Measurements from ENCODE around the gene RBMS3. TPM values are rescaled to one million over a fixed set of nuclear protein-coding genes. Genes with fewer than 3 reads are reported as not detected.

Gene RBMS3
- total RNA-seq, 1 experiment from 2014 or later, result 0.42 TPM

GRCh38 chr3:29302619-29303018 lies 21.7 kb downstream of the RBMS3 start:
- no peak overlapping the region for H3K27ac ChIP-seq (ENCODE audit: low read depth, low read length)
- no peaks in the 10 kb centered on the region for H3K79me2 ChIP-seq (ENCODE audit: insufficient read depth, low read length)

GRCh38 chr3:29307295-29307694 lies 26.4 kb downstream of the RBMS3 start:
- RAD21 ChIA-PET (ENCODE audit: low non-redundant PET in 1 of 2, low total read pairs in 2 of 2, uncharacterized antibody in 2 of 2, unreplicated experiment in 2 of 2), result no interaction called here
- no peaks in the 10 kb centered on the region for H3K9me3 ChIP-seq (ENCODE audit: control insufficient read depth in 1 of 2, insufficient read depth in 1 of 2, low read depth in 1 of 2, low read length in 2 of 2)
- H2AFZ ChIP-seq (ENCODE audit: low read depth, low read length, poor library complexity, severe bottlenecking), result no peak overlapping the region
- H3K27me3 ChIP-seq (ENCODE audit: insufficient read depth, low read length), result no peaks in the 10 kb centered on the region
- no peaks in the 10 kb centered on the region for H3K4me1 ChIP-seq (ENCODE audit: control insufficient read depth in 1 of 2, insufficient read depth in 2 of 2, low read length in 2 of 2)
- no peaks in the 10 kb centered on the region for H4K20me1 ChIP-seq (ENCODE audit: insufficient read depth)
- no peak for ATAC-seq
- H3K4me3 ChIP-seq (replicated peaks in 1 of 2; ENCODE audit: low read depth in 1 of 2, low read length in 2 of 2), result no peak overlapping the region
- no peaks in the 10 kb centered on the region for H3K36me3 ChIP-seq (ENCODE audit: control insufficient read depth in 1 of 2, insufficient read depth in 2 of 2, low read length in 2 of 2)
- POLR2A ChIA-PET, result no interaction called here
- no peaks in the 10 kb centered on the region for H3K9me2 ChIP-seq (ENCODE audit: insufficient read depth)
- H3K9ac ChIP-seq (ENCODE audit: low read length), result no peak overlapping the region
- CTCF ChIA-PET, result no interaction called here
- no peak for DNase-seq (ENCODE audit: low read depth, low spot score)
- H3K79me2 ChIP-seq (ENCODE audit: insufficient read depth, low read length), result no peaks in the 10 kb centered on the region
- BruUV-seq (replicated peaks), result no TSS peak
- H3K4me2 ChIP-seq (ENCODE audit: low read length), result no peak overlapping the region
- intact Hi-C loops (cut with micrococcal nuclease), result no loop called here
- no peak overlapping the region for H3K27ac ChIP-seq (ENCODE audit: low read depth, low read length)
- TF ChIP-seq CTCF (IDR thresholded peaks at IDR 0.05 in 2 of 3, conservative IDR thresholded peaks at IDR 0.05 in 1 of 3; ENCODE audit: borderline replicate concordance in 1 of 3, insufficient read depth in 1 of 3, low read depth in 2 of 3, low read length in 2 of 3) (no peak), REST (IDR thresholded peaks at IDR 0.05; ENCODE audit: low read depth) (no peak), CEBPB (IDR thresholded peaks at IDR 0.05; ENCODE audit: low read depth) (no peak), EGR1 (IDR thresholded peaks at IDR 0.05; ENCODE audit: low read depth) (no peak), SRF (IDR thresholded peaks at IDR 0.05; ENCODE audit: low read depth) (no peak), ZBTB33 (IDR thresholded peaks at IDR 0.05; ENCODE audit: extremely low read depth, insufficient replicate concordance, low read length) (no peak), POLR2A (IDR thresholded peaks at IDR 0.05; ENCODE audit: borderline replicate concordance, extremely low read depth, insufficient read depth, insufficient read length) (no peak), FOSL1 (IDR thresholded peaks at IDR 0.05; ENCODE audit: low read depth) (no peak), EZH2 (IDR thresholded peaks at IDR 0.05) (no peak), YY1 (IDR thresholded peaks at IDR 0.05; ENCODE audit: extremely low read depth, insufficient replicate concordance, low read depth, low read length) (no peak), POLR2AphosphoS5 (IDR thresholded peaks at IDR 0.05; ENCODE audit: low read depth, low read length) (no peak), SP1 (IDR thresholded peaks at IDR 0.05; ENCODE audit: low read depth) (no peak), ELF1 (IDR thresholded peaks at IDR 0.05; ENCODE audit: borderline replicate concordance, low read depth) (no peak)

More at GRCh38 chr3:29302619-29303018, 21.7 kb downstream of the RBMS3 start:
- H2AFZ ChIP-seq (ENCODE audit: low read depth, low read length, poor library complexity, severe bottlenecking), result no peak overlapping the region
- H3K36me3 ChIP-seq (ENCODE audit: control insufficient read depth in 1 of 2, insufficient read depth in 2 of 2, low read length in 2 of 2), result no peaks in the 10 kb centered on the region
- DNase-seq (ENCODE audit: low read depth, low spot score), result no peak
- no peaks in the 10 kb centered on the region for H3K27me3 ChIP-seq (ENCODE audit: insufficient read depth, low read length)
- no peak overlapping the region for H3K9ac ChIP-seq (ENCODE audit: low read length)
- H4K20me1 ChIP-seq (ENCODE audit: insufficient read depth), result no peaks in the 10 kb centered on the region
- POLR2A ChIA-PET, result no interaction called here
- H3K4me2 ChIP-seq (ENCODE audit: low read length), result no peak overlapping the region
- H3K9me3 ChIP-seq (ENCODE audit: control insufficient read depth in 1 of 2, insufficient read depth in 1 of 2, low read depth in 1 of 2, low read length in 2 of 2), result no peaks in the 10 kb centered on the region
- H3K9me2 ChIP-seq (ENCODE audit: insufficient read depth), result no peaks in the 10 kb centered on the region
- intact Hi-C loops (cut with micrococcal nuclease), result no loop called here
- TF ChIP-seq TCF7L2 (IDR thresholded peaks at IDR 0.05; ENCODE audit: borderline replicate concordance, extremely low read depth, insufficient read depth, insufficient read length) (no peak), ZFX (IDR thresholded peaks at IDR 0.05) (no peak), SP1 (IDR thresholded peaks at IDR 0.05; ENCODE audit: low read depth) (no peak), CBX3 (IDR thresholded peaks at IDR 0.05; ENCODE audit: low read depth) (no peak)
- no peak overlapping the region for H3K4me3 ChIP-seq (replicated peaks in 1 of 2; ENCODE audit: low read depth in 1 of 2, low read length in 2 of 2)
- RAD21 ChIA-PET (ENCODE audit: low non-redundant PET in 1 of 2, low total read pairs in 2 of 2, uncharacterized antibody in 2 of 2, unreplicated experiment in 2 of 2), result no interaction called here
- BruUV-seq (replicated peaks), result no TSS peak
- no peaks in the 10 kb centered on the region for H3K4me1 ChIP-seq (ENCODE audit: control insufficient read depth in 1 of 2, insufficient read depth in 2 of 2, low read length in 2 of 2)
- CTCF ChIA-PET, result no interaction called here
- ATAC-seq, result no peak

All from HCT116 (cell line).